ENCODE measurements around the gene ZNF546.

Gene ZNF546

DNA sequence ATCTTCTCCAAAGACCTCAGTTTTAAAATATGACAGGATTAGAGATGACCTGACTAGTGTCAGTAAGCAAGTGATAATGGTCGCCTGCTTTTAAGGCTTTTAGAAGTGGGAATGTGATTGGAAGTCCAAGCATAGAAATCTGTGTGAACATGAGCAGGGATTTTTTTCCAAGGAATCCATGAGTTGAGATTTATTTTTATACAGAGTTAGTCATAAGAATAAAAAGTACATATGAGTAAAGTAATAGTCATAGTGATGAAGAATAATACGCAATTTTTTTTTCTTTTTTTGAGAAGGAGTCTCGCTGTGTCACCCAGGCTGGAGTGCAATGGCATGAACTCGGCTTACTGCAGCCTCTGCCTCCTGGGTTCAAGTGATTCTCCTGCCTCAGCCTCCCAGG is 1.6 kb downstream of the ZNF546 start:
- DNase-seq (ENCODE audit: low read depth): no peak
- TF ChIP-seq, protein P1, sequence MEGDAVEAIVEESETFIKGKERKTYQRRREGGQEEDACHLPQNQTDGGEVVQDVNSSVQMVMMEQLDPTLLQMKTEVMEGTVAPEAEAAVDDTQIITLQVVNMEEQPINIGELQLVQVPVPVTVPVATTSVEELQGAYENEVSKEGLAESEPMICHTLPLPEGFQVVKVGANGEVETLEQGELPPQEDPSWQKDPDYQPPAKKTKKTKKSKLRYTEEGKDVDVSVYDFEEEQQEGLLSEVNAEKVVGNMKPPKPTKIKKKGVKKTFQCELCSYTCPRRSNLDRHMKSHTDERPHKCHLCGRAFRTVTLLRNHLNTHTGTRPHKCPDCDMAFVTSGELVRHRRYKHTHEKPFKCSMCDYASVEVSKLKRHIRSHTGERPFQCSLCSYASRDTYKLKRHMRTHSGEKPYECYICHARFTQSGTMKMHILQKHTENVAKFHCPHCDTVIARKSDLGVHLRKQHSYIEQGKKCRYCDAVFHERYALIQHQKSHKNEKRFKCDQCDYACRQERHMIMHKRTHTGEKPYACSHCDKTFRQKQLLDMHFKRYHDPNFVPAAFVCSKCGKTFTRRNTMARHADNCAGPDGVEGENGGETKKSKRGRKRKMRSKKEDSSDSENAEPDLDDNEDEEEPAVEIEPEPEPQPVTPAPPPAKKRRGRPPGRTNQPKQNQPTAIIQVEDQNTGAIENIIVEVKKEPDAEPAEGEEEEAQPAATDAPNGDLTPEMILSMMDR (conservative IDR thresholded peaks at IDR 0.05; ENCODE audit: low read length): no peak
- no peak overlapping the region for H3K4me3 ChIP-seq (ENCODE audit: low read length)

DNA sequence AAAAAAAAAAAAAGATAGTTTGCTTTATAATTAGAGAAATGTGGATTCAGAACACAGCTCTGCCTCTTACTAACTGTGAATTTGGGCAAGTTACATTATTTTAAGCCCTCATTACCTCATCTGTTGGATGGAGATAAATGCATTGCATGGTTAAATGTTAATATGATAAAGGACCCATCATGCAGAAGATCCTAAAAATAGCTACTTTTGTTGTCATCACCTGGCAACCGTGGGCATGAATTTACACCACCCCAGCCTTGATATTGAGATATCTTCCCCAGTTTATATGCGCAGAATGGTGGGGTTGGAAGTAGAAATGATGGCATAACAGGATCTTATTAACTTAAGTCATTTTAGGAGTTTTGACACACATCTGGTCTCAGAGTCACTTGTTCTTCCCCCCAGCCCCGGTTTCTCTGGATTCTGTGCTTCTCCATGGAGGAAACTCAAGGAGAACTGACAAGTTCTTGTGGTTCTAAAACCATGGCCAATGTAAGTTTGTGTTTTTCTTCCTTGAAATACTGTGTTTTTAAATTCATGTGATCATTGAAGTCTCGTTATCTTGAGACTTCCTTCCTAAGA is 8.9 kb downstream of the ZNF546 start:
- TF ChIP-seq, protein P1 (conservative IDR thresholded peaks at IDR 0.05; ENCODE audit: low read length): no peak
- H3K4me3 ChIP-seq (ENCODE audit: low read length): no peak overlapping the region
- no peak for DNase-seq (ENCODE audit: low read depth)

DNA sequence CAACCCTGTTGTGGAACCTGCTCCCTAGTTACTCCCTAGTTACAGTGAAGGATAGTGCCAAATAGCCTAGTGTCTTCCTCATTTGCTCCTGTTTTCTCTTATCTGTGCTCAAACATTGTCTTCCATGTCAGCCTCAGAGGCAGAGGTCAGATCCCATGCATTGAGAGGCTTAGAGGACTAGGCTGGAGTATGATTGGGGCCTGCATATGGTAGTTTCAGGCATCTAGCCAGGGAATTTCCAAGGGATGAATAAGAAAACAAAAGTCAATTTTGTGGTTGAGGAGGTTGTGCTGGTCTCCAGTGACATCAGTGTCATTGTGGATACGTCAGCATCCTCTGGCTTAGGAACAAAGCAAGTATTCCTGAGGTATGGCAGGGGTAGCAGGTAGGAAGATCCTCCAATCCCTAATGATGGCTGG is 9.4 kb downstream of the ZNF546 start:
- H3K4me3 ChIP-seq (ENCODE audit: low read length): no peak overlapping the region
- peak; percentile 70 for DNase-seq (ENCODE audit: low read depth)
- TF ChIP-seq, protein P1 (conservative IDR thresholded peaks at IDR 0.05; ENCODE audit: low read length): no peak

DNA sequence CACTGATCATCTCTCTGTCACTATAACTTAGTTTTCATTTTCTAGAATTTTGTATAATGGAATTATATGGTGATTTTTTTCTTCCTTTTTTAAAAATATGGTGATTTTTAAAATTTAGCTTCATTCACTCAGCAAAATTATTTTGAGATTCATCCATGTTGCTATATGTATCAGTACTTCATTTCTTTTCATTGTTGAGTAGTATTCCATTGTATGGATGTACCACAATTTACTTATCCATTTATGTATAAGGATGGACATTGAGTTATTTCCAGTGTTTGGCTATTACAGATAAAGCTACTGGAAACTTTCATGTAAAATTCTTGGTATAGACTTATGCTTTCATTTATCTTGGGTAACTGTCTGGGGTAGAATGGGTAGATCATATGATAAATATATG is 12.8 kb downstream of the ZNF546 start:
- no peak overlapping the region for H3K4me3 ChIP-seq (ENCODE audit: low read length)
- DNase-seq (ENCODE audit: low read depth): no peak
- TF ChIP-seq, protein P1 (conservative IDR thresholded peaks at IDR 0.05; ENCODE audit: low read length): no peak

DNA sequence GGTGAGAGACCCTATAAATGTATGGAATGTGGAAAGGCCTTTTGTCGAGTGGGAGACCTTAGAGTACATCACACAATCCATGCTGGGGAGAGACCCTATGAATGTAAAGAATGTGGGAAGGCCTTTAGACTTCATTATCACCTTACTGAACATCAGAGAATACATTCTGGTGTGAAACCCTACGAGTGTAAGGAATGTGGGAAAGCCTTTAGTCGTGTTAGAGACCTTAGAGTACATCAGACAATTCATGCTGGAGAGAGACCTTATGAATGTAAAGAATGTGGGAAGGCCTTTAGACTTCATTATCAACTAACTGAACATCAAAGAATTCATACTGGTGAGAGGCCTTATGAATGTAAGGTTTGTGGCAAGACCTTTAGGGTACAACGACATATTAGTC is 17.1 kb downstream of the ZNF546 start:
- no peak for DNase-seq (ENCODE audit: low read depth)
- TF ChIP-seq, protein P1 (conservative IDR thresholded peaks at IDR 0.05; ENCODE audit: low read length): no peak
- H3K4me3 ChIP-seq (ENCODE audit: low read length): no peak overlapping the region

DNA sequence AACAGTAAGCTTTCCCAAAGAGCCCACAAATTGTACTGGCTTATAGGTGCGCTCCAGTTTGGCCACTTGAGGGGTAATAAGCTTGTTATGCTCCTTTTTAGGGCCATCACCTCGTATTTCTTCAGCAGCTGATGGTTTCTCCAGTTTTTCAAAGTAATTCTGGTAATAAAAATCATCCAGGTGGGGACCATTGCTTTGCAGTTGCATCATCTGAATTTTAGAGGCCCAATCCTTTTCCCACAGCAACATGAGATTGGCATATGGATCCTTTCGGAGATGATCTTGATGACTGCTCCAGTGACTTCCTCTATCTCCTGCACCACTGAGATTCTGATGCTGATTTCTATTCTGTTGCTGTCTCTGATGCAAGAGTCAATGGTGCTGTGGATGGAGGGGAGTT is 27.1 kb downstream of the ZNF546 start:
- DNase-seq (ENCODE audit: low read depth): no peak
- H3K4me3 ChIP-seq (ENCODE audit: low read length): no peak overlapping the region
- TF ChIP-seq, protein P1 (conservative IDR thresholded peaks at IDR 0.05; ENCODE audit: low read length): no peak

DNA sequence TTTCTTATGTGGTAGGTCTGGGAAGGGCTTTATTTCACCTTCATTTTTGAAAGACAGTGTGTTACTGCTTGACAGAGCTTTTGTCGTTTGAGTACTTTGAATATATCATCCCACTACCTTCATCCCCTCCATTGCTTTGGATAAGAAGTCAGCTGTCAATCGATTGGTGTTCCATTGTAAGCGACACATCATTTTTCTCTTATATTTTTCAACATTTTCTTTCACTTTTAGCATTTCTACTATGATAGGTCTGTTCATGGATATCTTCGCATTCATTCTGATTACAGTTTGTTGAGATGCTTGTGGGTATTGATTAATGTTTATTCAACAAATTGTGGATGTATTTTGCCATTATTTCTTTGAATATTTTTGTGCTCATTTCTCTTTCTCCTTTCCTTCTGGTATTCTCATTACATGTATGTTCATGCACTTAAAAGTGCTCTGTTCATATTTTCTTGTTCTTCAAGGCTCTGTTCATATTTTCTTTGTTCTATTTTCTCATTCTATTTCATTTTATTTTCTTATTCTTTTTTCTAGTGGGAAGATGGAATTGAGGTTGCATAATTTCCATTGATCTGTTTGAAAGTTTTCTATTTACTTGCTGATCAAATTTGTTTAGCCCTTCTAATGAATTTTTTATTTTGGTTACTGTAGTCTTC is 29.2 kb downstream of the ZNF546 start:
- DNase-seq (ENCODE audit: low read depth): no peak
- TF ChIP-seq, protein P1 (conservative IDR thresholded peaks at IDR 0.05; ENCODE audit: low read length): no peak

More for the DNA sequence above, 29.2 kb downstream of the ZNF546 start:
- H3K4me3 ChIP-seq (ENCODE audit: low read length): no peak overlapping the region
